ENCODE data around the gene ITSN1.

DNA sequence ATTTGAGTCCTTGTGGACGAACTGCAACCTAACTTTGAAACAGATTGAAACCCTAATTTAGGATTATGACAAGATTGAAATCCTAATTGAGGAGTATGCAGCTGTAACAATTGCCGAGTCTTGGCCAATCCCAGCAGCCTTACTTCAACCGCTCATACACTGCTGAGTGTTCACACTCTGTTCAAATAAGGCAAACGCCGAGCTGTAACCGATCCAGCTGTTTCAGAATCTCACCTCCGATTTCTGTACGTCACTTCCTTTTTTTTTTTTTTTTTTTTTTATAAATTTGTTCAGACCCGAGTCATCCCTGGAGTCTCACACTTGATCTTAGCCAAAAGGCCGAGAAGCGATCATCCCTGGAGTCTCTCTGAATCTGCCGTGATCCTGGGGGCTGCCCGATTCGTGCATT lies 295.6 kb downstream of the ITSN1 start:
- TF ChIP-seq, protein P1, sequence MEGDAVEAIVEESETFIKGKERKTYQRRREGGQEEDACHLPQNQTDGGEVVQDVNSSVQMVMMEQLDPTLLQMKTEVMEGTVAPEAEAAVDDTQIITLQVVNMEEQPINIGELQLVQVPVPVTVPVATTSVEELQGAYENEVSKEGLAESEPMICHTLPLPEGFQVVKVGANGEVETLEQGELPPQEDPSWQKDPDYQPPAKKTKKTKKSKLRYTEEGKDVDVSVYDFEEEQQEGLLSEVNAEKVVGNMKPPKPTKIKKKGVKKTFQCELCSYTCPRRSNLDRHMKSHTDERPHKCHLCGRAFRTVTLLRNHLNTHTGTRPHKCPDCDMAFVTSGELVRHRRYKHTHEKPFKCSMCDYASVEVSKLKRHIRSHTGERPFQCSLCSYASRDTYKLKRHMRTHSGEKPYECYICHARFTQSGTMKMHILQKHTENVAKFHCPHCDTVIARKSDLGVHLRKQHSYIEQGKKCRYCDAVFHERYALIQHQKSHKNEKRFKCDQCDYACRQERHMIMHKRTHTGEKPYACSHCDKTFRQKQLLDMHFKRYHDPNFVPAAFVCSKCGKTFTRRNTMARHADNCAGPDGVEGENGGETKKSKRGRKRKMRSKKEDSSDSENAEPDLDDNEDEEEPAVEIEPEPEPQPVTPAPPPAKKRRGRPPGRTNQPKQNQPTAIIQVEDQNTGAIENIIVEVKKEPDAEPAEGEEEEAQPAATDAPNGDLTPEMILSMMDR (IDR thresholded peaks at IDR 0.05): no peak
- no peak for TF ChIP-seq POLR2AphosphoS5 (IDR thresholded peaks at IDR 0.05)
